ENCODE data around the gene HPCA. TPM values are rescaled to one million over a fixed set of nuclear protein-coding genes. Genes with fewer than 3 reads are reported as not detected.

Gene HPCA
- total RNA-seq, 2 donors from 2014 or later, result 1.2 TPM; not detected in 1

DNA sequence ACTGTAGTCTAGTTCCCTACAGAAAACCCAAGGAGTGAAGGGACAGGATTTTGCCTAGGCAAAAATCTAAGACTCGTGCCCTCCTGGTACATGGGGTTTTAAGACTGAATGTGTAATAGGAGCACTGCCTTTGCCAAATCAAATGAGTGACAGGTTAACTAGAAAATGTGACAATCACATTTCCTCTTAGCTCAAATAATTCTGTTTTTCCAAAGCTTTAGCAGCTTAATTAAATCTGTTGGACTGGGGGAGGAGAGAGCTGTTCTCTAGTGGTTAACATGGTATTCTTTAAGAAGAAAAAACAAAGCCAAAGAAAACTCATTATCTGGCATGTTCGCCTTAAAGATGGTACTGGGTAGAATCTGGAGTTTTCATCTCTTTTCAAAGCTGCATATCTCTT, 28.2 kb upstream of the HPCA start:
- Mint-ChIP-seq H3K4me1 (peaks cover 3% of the 10 kb centered on the region), H3K36me3 (ENCODE audit: low read depth) (peaks cover 47% of the 10 kb centered on the region), H3K4me3 (no peak overlapping the region), H3K9me3 (no peaks in the 10 kb centered on the region), H3K27ac (no peak overlapping the region), H3K27me3 (ENCODE audit: insufficient read depth) (no peaks in the 10 kb centered on the region)
- no peak overlapping the region for H3K9ac ChIP-seq (ENCODE audit: extremely low read depth, low read length, poor library complexity, severe bottlenecking)
- TF ChIP-seq, protein P1, sequence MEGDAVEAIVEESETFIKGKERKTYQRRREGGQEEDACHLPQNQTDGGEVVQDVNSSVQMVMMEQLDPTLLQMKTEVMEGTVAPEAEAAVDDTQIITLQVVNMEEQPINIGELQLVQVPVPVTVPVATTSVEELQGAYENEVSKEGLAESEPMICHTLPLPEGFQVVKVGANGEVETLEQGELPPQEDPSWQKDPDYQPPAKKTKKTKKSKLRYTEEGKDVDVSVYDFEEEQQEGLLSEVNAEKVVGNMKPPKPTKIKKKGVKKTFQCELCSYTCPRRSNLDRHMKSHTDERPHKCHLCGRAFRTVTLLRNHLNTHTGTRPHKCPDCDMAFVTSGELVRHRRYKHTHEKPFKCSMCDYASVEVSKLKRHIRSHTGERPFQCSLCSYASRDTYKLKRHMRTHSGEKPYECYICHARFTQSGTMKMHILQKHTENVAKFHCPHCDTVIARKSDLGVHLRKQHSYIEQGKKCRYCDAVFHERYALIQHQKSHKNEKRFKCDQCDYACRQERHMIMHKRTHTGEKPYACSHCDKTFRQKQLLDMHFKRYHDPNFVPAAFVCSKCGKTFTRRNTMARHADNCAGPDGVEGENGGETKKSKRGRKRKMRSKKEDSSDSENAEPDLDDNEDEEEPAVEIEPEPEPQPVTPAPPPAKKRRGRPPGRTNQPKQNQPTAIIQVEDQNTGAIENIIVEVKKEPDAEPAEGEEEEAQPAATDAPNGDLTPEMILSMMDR (conservative IDR thresholded peaks at IDR 0.05), result no peak
- no peak for DNase-seq
- H3K27ac ChIP-seq (ENCODE audit: low read depth, low read length), result no peak overlapping the region
- no peaks in the 10 kb centered on the region for H3K4me1 ChIP-seq (ENCODE audit: control insufficient read depth, insufficient read depth, low read length)
- H3K4me3 ChIP-seq (ENCODE audit: low read length), result no peak overlapping the region
- H3K27me3 ChIP-seq (ENCODE audit: control insufficient read depth, insufficient read depth, low read length, poor library complexity, severe bottlenecking), result no peaks in the 10 kb centered on the region
- H3K9me3 ChIP-seq (ENCODE audit: control insufficient read depth, low read length), result no peaks in the 10 kb centered on the region
- WGBS, 2 experiments (ENCODE audit: insufficient coverage in 1 of 2, insufficient read length in 1 of 2), result 96 to 100% methylated on average over 2 of the region's 2 CpGs
- peaks cover 67% of the 10 kb centered on the region for H3K36me3 ChIP-seq (ENCODE audit: control insufficient read depth, insufficient read depth, low read length)

DNA sequence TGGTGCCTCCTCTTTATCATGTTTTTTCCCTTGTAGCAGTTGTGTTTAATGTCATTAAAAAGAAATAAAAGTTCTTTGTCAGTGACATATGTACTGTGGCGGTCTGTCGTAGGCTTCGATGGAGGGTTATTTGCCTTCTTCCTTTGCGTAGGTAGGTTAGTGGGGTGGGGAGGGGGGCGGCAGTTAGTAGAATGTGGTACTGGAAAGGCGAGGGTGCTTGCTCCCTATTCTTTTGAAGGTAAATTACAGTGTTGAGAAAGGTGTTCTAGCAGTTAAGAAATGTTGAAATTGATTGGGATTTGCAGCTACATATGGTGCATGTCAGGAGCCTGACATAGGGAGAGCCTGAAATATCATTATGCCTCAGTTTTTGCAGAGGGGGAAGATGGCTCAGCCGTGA, 27.5 kb upstream of the HPCA start:
- Histone ChIP-seq H3K9ac (ENCODE audit: extremely low read depth, low read length, poor library complexity, severe bottlenecking) (no peak overlapping the region), H3K4me3 (ENCODE audit: low read length) (no peak overlapping the region), H3K4me1 (ENCODE audit: control insufficient read depth, insufficient read depth, low read length) (no peaks in the 10 kb centered on the region), H3K27me3 (ENCODE audit: control insufficient read depth, insufficient read depth, low read length, poor library complexity, severe bottlenecking) (no peaks in the 10 kb centered on the region), H3K9me3 (ENCODE audit: control insufficient read depth, low read length) (no peaks in the 10 kb centered on the region), H3K27ac (ENCODE audit: low read depth, low read length) (no peak overlapping the region), H3K36me3 (ENCODE audit: control insufficient read depth, insufficient read depth, low read length) (peaks cover 63% of the 10 kb centered on the region)
- WGBS, 2 experiments (ENCODE audit: insufficient coverage in 1 of 2, insufficient read length in 1 of 2), result 95 to 97% methylated on average over 4 to 6 of the region's 7 CpGs
- Mint-ChIP-seq H3K4me3 (no peak overlapping the region), H3K9me3 (no peaks in the 10 kb centered on the region), H3K4me1 (peaks cover 3% of the 10 kb centered on the region), H3K27me3 (ENCODE audit: insufficient read depth) (no peaks in the 10 kb centered on the region), H3K36me3 (ENCODE audit: low read depth) (peaks cover 41% of the 10 kb centered on the region), H3K27ac (no peak overlapping the region)
- TF ChIP-seq, protein P1 (conservative IDR thresholded peaks at IDR 0.05), result no peak
- no peak for DNase-seq

DNA sequence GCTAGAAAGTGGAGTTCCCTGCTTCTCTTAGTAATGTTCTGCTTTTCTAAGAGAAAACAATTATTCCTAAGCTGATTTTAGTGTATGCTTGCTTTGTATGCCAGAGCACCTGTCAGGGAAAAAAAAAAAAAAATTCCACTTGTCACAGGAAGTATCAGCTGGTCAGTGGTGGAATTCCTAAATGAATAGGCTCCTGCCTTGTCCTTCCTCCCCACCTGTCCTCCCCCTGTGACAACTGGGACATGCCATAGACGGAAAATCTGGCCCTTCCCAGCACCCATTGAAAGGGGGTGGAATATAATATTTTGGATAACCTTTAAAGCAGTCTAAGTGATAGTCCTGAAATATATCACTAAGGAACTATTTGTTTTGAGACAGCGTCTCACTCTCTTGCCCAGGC, 26.4 kb upstream of the HPCA start:
- Mint-ChIP-seq H3K27ac (no peak overlapping the region), H3K9me3 (no peaks in the 10 kb centered on the region), H3K4me1 (no peaks in the 10 kb centered on the region), H3K4me3 (no peak overlapping the region), H3K36me3 (ENCODE audit: low read depth) (peaks cover 36% of the 10 kb centered on the region), H3K27me3 (ENCODE audit: insufficient read depth) (no peaks in the 10 kb centered on the region)
- Histone ChIP-seq H3K27ac (ENCODE audit: low read depth, low read length) (no peak overlapping the region), H3K4me3 (ENCODE audit: low read length) (no peak overlapping the region), H3K27me3 (ENCODE audit: control insufficient read depth, insufficient read depth, low read length, poor library complexity, severe bottlenecking) (no peaks in the 10 kb centered on the region), H3K4me1 (ENCODE audit: control insufficient read depth, insufficient read depth, low read length) (no peaks in the 10 kb centered on the region), H3K36me3 (ENCODE audit: control insufficient read depth, insufficient read depth, low read length) (peaks cover 52% of the 10 kb centered on the region), H3K9ac (ENCODE audit: extremely low read depth, low read length, poor library complexity, severe bottlenecking) (no peak overlapping the region), H3K9me3 (ENCODE audit: control insufficient read depth, low read length) (no peaks in the 10 kb centered on the region)
- 99 to 100% methylated on average over 2 of the region's 2 CpGs for WGBS, 2 experiments (ENCODE audit: insufficient coverage in 1 of 2, insufficient read length in 1 of 2)
- DNase-seq, result no peak
- TF ChIP-seq, protein P1 (conservative IDR thresholded peaks at IDR 0.05), result no peak

Measured in endodermal cell (in vitro differentiated cells).